Transverse colon (tissue), 4 donors: ENCODE results near the gene SCRN2. TPM values are rescaled to one million over a fixed set of nuclear protein-coding genes. Genes with fewer than 3 reads are reported as not detected.

Source experiments
- DNase-seq: peaks from one replicate; pipeline ENCODE4 v3.0.0-alpha.2; 2019
- H3K27ac ChIP-seq, 4 donors: fragments of 200-600 bp; sonication (generic); 2 replicates each; pipeline ENCODE4 v1.5.1; 2016 to 2018; ENCODE audit warnings: inconsistent platforms in 4 of 4
- H3K27me3 ChIP-seq: fragments of 200-600 bp; sonication (generic); 2 replicates; pipeline ENCODE4 v1.5.1; 2017; ENCODE audit warnings: inconsistent platforms
- H3K36me3 ChIP-seq, 4 donors: fragments of 200-600 bp; sonication (generic); 2 replicates each; pipeline ENCODE4 v1.5.1; 2017 to 2019; ENCODE audit warnings: inconsistent platforms in 4 of 4
- H3K4me1 ChIP-seq, 4 donors: fragments of 200-600 bp; sonication (generic); 2 replicates each; pipeline ENCODE4 v1.5.1; 2017 to 2020; ENCODE audit warnings: inconsistent platforms in 4 of 4
- H3K4me3 ChIP-seq, 4 donors: fragments of 200-600 bp; sonication (generic); 1 replicate in 1 of 4; 2 replicates in 3 of 4; pipeline versions ENCODE4 v1.5.1 to v1.6.1; 2017 to 2019; ENCODE audit warnings: inconsistent platforms in 4 of 4
- H3K9me3 ChIP-seq, 2 donors: fragments of 200-600 bp; sonication (generic); 2 replicates each; pipeline ENCODE4 v1.5.1; 2017 to 2019; ENCODE audit warnings: inconsistent platforms in 2 of 2
- EP300 ChIP-seq: sonication (generic); formaldehyde crosslinking; IDR thresholded peaks from one replicate; pipeline ENCODE4 v1.6.1; 2017; ENCODE audit warnings: antibody characterized with exemption, low read depth
- POLR2A ChIP-seq: fragments of 450-650 bp; IDR thresholded peaks from one replicate; pipeline ENCODE4 v1.6.1; 2016; ENCODE audit warnings: antibody characterized with exemption, mild to moderate bottlenecking, moderate library complexity
- POLR2AphosphoS5 ChIP-seq, 3 donors: sonication (generic); formaldehyde crosslinking; IDR thresholded peaks; one replicate each; pipeline ENCODE4 v1.6.1; 2016; ENCODE audit warnings: antibody characterized with exemption in 3 of 3
- WGBS, 2 donors: methylation state at CpG; one replicate each; pipeline ENCODE4 v1.1.5; 2018; ENCODE audit warnings: low coverage in 1 of 2; 5-methylcytosine and 5-hydroxymethylcytosine counted together
- in situ Hi-C, 4 donors: fragments of 200-750 bp; cut with MboI; loops; one replicate each; pipeline versions ENCODE4 v1.15.0 to v1.15.1; 2017; ENCODE audit warnings: low sequenced_read_pairs in 3 of 4, low pct_ligation_motif_present in 1 of 4, low pct_unique_long_range_greater_than_20kb in 1 of 4
- intact Hi-C: fragments of 100-400 bp; cut with DNase I; formaldehyde crosslinking; loops from one replicate; pipeline ENCODE4 v1.15.1; 2023; ENCODE audit warnings: low total_unique reads
- total RNA-seq, 4 donors: library from RNA; depleted of rRNA; stranded (reverse); fragments of >200 nt; gene quantifications; one replicate each; pipeline ENCODE4 v1.1.0, GENCODE V29; 2016
- TF ChIP-seq, protein P1 (sequence below), 5 experiments: fragments of 200-600 bp in 3 of 5; fragments of 450-650 bp in 2 of 5; sonication (generic) in 3 of 5; IDR thresholded peaks; 1 replicate in 2 of 5; 2 replicates in 3 of 5; pipeline ENCODE4 v1.5.1; 2016 to 2017; ENCODE audit warnings: antibody characterized with exemption in 5 of 5, inconsistent platforms in 3 of 5, mild to moderate bottlenecking in 2 of 5, moderate library complexity in 1 of 5

Gene SCRN2
- total RNA-seq, 4 donors from 2014 or later = 37.8 to 164 (median 89.7) TPM

DNA sequence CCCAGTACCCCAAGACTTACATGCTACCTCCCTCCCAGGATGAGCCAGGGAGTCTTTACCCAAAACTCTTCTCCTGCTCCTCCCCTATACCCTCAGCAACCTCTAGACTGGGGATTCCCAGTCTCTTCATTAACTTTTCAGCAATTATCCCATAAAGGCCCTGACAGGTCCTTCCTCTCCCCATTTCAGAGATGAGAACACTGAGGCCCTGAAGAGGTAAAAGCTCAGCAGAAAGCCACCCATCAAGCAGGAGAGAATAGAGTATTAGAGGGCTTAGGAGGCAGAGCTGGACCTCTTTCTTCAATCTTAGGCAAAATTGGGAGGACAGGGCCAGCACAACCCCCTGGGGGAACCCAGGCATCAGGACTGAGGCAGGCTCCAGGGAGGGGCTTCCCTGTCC, 15.8 kb upstream of the SCRN2 start:
- H3K27ac ChIP-seq = no peak overlapping the region
- no peaks in the 10 kb centered on the region for H3K9me3 ChIP-seq
- TF ChIP-seq POLR2A (no peak), EP300 (no peak), POLR2AphosphoS5 (IDR thresholded peaks at IDR 0.05) (no peak)
- TF ChIP-seq, protein P1, sequence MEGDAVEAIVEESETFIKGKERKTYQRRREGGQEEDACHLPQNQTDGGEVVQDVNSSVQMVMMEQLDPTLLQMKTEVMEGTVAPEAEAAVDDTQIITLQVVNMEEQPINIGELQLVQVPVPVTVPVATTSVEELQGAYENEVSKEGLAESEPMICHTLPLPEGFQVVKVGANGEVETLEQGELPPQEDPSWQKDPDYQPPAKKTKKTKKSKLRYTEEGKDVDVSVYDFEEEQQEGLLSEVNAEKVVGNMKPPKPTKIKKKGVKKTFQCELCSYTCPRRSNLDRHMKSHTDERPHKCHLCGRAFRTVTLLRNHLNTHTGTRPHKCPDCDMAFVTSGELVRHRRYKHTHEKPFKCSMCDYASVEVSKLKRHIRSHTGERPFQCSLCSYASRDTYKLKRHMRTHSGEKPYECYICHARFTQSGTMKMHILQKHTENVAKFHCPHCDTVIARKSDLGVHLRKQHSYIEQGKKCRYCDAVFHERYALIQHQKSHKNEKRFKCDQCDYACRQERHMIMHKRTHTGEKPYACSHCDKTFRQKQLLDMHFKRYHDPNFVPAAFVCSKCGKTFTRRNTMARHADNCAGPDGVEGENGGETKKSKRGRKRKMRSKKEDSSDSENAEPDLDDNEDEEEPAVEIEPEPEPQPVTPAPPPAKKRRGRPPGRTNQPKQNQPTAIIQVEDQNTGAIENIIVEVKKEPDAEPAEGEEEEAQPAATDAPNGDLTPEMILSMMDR (IDR thresholded peaks at IDR 0.05) = no peak
- no peak overlapping the region for H3K4me3 ChIP-seq
- H3K4me1 ChIP-seq = peaks cover 0 to 2% (median under 1%) of the 10 kb centered on the region in 4 donors
- in situ Hi-C loops = no loop called here
- H3K27me3 ChIP-seq = peaks cover 70% of the 10 kb centered on the region
- intact Hi-C loops = no loop called here
- H3K36me3 ChIP-seq = no peaks in the 10 kb centered on the region
- DNase-seq = no peak

DNA sequence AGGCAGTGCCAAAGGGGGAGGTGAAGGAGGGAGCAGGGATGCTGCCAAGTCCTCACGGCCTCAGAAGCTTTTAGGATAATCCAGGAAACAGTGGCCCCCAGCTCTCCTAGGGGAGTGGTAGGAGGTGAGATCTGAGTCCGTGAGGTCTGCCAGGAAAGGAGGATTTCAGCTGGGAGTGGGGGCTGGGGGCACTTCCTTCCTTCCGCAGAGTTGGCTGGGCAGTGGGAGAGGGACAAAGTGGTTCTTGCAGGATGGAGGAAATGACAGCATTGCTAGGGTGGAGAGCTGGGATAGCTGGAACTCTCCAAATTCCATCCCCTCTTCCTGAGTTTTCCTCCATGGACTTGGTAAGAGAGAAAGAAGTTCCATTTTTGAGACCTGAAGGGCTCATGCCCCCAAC, 14.7 kb upstream of the SCRN2 start:
- 36% methylated on average over 3 of the region's 3 CpGs; no CpG with 5 or more reads in 1 of the 2 donors for WGBS, 2 donors
- intact Hi-C loops (no loop called here), in situ Hi-C loops (no loop called here)
- no peak overlapping the region for H3K27ac ChIP-seq
- TF ChIP-seq, protein P1 (IDR thresholded peaks at IDR 0.05) = no peak
- no peak for TF ChIP-seq POLR2AphosphoS5 (IDR thresholded peaks at IDR 0.05)
- H3K27me3 ChIP-seq = peaks cover 81% of the 10 kb centered on the region
- H3K36me3 ChIP-seq = no peaks in the 10 kb centered on the region
- no peaks in the 10 kb centered on the region for H3K9me3 ChIP-seq
- DNase-seq = no peak
- H3K4me3 ChIP-seq = no peak overlapping the region
- peaks cover 4 to 13% (median 10%) of the 10 kb centered on the region in 4 donors for H3K4me1 ChIP-seq

DNA sequence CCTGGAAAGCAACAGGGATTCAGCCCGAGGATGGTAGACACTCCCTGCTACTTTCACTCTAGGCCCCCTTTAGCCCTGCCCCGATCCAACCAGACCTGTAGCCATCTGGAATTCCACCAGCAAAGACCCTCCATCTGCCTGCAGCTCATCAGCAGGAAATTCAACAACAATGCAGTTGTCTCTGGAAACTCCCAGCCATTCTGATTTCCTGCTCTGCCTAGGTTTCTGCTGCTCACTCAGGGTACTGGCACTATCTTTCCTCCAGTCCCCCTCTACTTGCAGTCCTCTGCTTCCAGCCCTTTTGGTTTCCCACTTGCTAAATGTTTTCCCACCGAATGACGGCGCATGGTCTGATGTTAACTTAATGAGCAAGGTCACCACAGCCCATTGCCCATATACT, 12.5 kb upstream of the SCRN2 start:
- Histone ChIP-seq H3K27ac (no peak overlapping the region), H3K36me3 (no peaks in the 10 kb centered on the region), H3K27me3 (peaks cover 88% of the 10 kb centered on the region), H3K4me3 (no peak overlapping the region), H3K9me3 (no peaks in the 10 kb centered on the region), H3K4me1 (peaks cover 4 to 24% (median 14%) of the 10 kb centered on the region in 4 donors)
- no peak for DNase-seq
- TF ChIP-seq EP300 (no peak), POLR2AphosphoS5 (IDR thresholded peaks at IDR 0.05) (no peak), POLR2A (no peak)
- TF ChIP-seq, protein P1 (IDR thresholded peaks at IDR 0.05) = no peak
- intact Hi-C loops (no loop called here), in situ Hi-C loops (no loop called here)
- WGBS, 2 donors = 49 to 61% methylated on average over 5 of the region's 5 CpGs

DNA sequence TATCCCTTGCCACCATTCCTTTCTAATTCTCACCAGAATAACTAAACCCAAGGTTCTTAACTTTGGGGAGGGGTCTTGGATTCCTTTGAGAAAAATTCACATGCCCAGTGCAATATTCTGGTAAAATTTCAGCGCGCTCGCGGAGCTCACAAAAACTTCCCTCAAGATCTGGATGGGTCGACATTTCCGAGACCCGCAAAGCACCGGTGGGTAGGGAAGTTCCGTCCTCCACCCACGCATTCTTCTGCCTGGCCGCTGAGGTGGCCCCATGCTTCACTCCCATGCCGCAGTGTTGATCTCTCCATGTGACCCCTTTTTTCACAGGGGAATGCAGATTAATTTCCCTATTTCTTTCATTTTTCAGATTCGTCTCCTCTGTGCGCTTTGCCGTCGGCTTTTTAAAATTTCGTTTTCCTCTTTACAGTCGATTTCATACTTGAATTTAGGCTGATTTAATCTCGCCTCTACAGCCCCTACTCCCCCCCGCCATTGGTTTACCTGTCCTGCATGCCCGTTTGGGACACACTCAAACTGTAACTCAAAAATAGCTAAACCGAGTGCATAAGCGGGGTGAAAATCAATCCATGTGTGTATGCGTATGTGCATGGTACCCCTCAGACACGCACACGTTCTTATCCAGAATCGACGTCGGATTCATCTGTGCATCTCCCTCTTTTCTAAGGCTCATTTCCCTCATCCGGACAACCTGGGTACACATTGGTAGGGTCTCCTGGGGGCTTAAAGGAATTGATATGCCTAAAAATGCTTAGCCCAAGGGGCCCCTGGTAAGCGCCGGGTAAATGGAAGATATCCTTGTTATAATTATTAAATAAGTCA, 11.3 kb upstream of the SCRN2 start:
- in situ Hi-C loops (no loop called here), intact Hi-C loops (no loop called here)
- Histone ChIP-seq H3K27me3 (peaks cover 92% of the 10 kb centered on the region), H3K4me3 (no peak overlapping the region), H3K9me3 (no peaks in the 10 kb centered on the region), H3K36me3 (no peaks in the 10 kb centered on the region), H3K4me1 (peaks cover 4 to 24% (median 14%) of the 10 kb centered on the region in 4 donors), H3K27ac (no peak overlapping the region)
- no peak for DNase-seq
- TF ChIP-seq POLR2AphosphoS5 (IDR thresholded peaks at IDR 0.05) = no peak
- TF ChIP-seq, protein P1 (IDR thresholded peaks at IDR 0.05) = no peak
- no peak for TF ChIP-seq POLR2A
- TF ChIP-seq EP300 = no peak
- WGBS, 2 donors = 49 to 51% methylated on average over 22 to 32 of the region's 32 CpGs
